K562 (cell line): Measurements from ENCODE around the gene ATP6V0E1. TPM values are rescaled to one million over a fixed set of nuclear protein-coding genes. Genes with fewer than 3 reads are reported as not detected.

Source experiments
- polyA plus RNA-seq, 8 experiments: library from polyadenylated mRNA; depleted of rRNA in 4 of 8; stranded (reverse) in 5 of 8; unstranded in 3 of 8; fragments of >200 nt; fragmentation: Nextera tagmentation in 2 of 8; fragmentation: Illumina TruSeq in 1 of 8; extraction: Ambion mirVana in 2 of 8; extraction: Trizol in 1 of 8; gene quantifications; 2 replicates each; pipeline versions ENCODE4 v1.2.1 to v1.2.3, GENCODE V29; 2011 to 2014; ENCODE audit warnings: inconsistent platforms in 1 of 8, missing spikeins in 1 of 8
- small RNA-seq: library from RNA; depleted of rRNA; stranded (forward); fragments of <200 nt; gene quantifications from one replicate; pipeline ENCODE3, GENCODE V24; 2014
- total RNA-seq, 7 experiments: library from RNA; depleted of rRNA in 6 of 7; stranded (reverse); fragments of >200 nt in 6 of 7; fragmentation: Illumina TruSeq in 2 of 7; extraction: Trizol in 2 of 7; gene quantifications; 2 replicates each; pipeline versions ENCODE4 v1.2.1 to v1.2.3, GENCODE V29; 2011 to 2021; ENCODE audit warnings: low replicate concordance in 1 of 7

The ATP6V0E1 gene
- total and polyA plus RNA-seq, 9 of the 15 experiments (the other 6 are each of a cell fraction or from before 2014, with no cell fraction given): 63.8 to 395 (median 112) TPM

Small RNA genes lying within 50 kb of the gene (small RNA-seq; reads per million reads assigned to genes)
- gene RF00019 (not detected), gene SNORA74B (19.5 reads per million, percentile 97 among the genes with 10 or more reads in this experiment)

Other genes with a start within 250 kb of the ATP6V0E1 start
- gene DUSP1, start 212.6 kb upstream of the ATP6V0E1 start, total RNA-seq (2014; rRNA removed): 12.8 and 18.9 TPM in 2 replicates
- gene DUSP1, start 212.6 kb upstream of the ATP6V0E1 start, total RNA-seq (2014; rRNA removed; fragmentation: Illumina TruSeq; extraction: Trizol): 5.0 and 7.3 TPM in 2 replicates
- gene DUSP1, start 212.6 kb upstream of the ATP6V0E1 start, total RNA-seq (2015; rRNA removed; fragmentation: Illumina TruSeq; extraction: Trizol): 4.4 and 4.8 TPM in 2 replicates
- gene DUSP1, start 212.6 kb upstream of the ATP6V0E1 start, total RNA-seq (2021): 14.2 and 17.1 TPM in 2 replicates
- 12.6 and 13.3 TPM in 2 replicates for gene DUSP1, start 212.6 kb upstream of the ATP6V0E1 start, polyA plus RNA-seq (2011; rRNA removed)
- gene DUSP1, start 212.6 kb upstream of the ATP6V0E1 start, polyA plus RNA-seq (2014; fragmentation: Illumina TruSeq; extraction: Trizol): 8.0 and 8.5 TPM in 2 replicates
- 1 to 10 TPM; 2.1 to 3.0 TPM for gene DUSP1, start 212.6 kb upstream of the ATP6V0E1 start, polyA plus RNA-seq (2014; fragmentation: Nextera tagmentation; extraction: Ambion mirVana)
- 10.1 and 14.1 TPM in 2 replicates for gene DUSP1, start 212.6 kb upstream of the ATP6V0E1 start, polyA plus RNA-seq (2014; rRNA removed)
- 20.9 and 38.1 TPM in 2 replicates for gene ERGIC1, start 149.5 kb upstream of the ATP6V0E1 start, total RNA-seq (2014; rRNA removed)
- gene ERGIC1, start 149.5 kb upstream of the ATP6V0E1 start, total RNA-seq (2014; rRNA removed; fragmentation: Illumina TruSeq; extraction: Trizol): 33.5 and 38.8 TPM in 2 replicates
- gene ERGIC1, start 149.5 kb upstream of the ATP6V0E1 start, total RNA-seq (2015; rRNA removed; fragmentation: Illumina TruSeq; extraction: Trizol): 41.9 and 42.5 TPM in 2 replicates
- gene ERGIC1, start 149.5 kb upstream of the ATP6V0E1 start, total RNA-seq (2021): 48.0 and 51.3 TPM in 2 replicates
- 36.4 and 39.2 TPM in 2 replicates for gene ERGIC1, start 149.5 kb upstream of the ATP6V0E1 start, polyA plus RNA-seq (2011; rRNA removed)
- gene ERGIC1, start 149.5 kb upstream of the ATP6V0E1 start, polyA plus RNA-seq (2014; fragmentation: Illumina TruSeq; extraction: Trizol): 58.0 and 68.4 TPM in 2 replicates
- 10 to 100 TPM in 1 of 2 experiments, 1 to 10 TPM in 1; 5.5 to 11.7 TPM for gene ERGIC1, start 149.5 kb upstream of the ATP6V0E1 start, polyA plus RNA-seq (2014; fragmentation: Nextera tagmentation; extraction: Ambion mirVana)
- 32.9 and 45.5 TPM in 2 replicates for gene ERGIC1, start 149.5 kb upstream of the ATP6V0E1 start, polyA plus RNA-seq (2014; rRNA removed)
- gene RPL26L1, start 24.3 kb upstream of the ATP6V0E1 start, total RNA-seq (2014; rRNA removed): 67.4 and 70.7 TPM in 2 replicates
- 92.1 and 105 TPM in 2 replicates for gene RPL26L1, start 24.3 kb upstream of the ATP6V0E1 start, total RNA-seq (2014; rRNA removed; fragmentation: Illumina TruSeq; extraction: Trizol)
- gene RPL26L1, start 24.3 kb upstream of the ATP6V0E1 start, total RNA-seq (2015; rRNA removed; fragmentation: Illumina TruSeq; extraction: Trizol): 82.4 and 88.9 TPM in 2 replicates
- gene RPL26L1, start 24.3 kb upstream of the ATP6V0E1 start, total RNA-seq (2021): 63.7 and 70.8 TPM in 2 replicates
- 110 and 134 TPM in 2 replicates for gene RPL26L1, start 24.3 kb upstream of the ATP6V0E1 start, polyA plus RNA-seq (2011; rRNA removed)
- 80.2 and 96.2 TPM in 2 replicates for gene RPL26L1, start 24.3 kb upstream of the ATP6V0E1 start, polyA plus RNA-seq (2014; fragmentation: Illumina TruSeq; extraction: Trizol)
- gene RPL26L1, start 24.3 kb upstream of the ATP6V0E1 start, polyA plus RNA-seq (2014; fragmentation: Nextera tagmentation; extraction: Ambion mirVana): 100 to 1,000 TPM; 319 to 328 TPM
- gene RPL26L1, start 24.3 kb upstream of the ATP6V0E1 start, polyA plus RNA-seq (2014; rRNA removed): 112 and 124 TPM in 2 replicates
- gene CREBRF, start 72.6 kb downstream of the ATP6V0E1 start, total RNA-seq (2014; rRNA removed): 3.2 and 3.6 TPM in 2 replicates
- gene CREBRF, start 72.6 kb downstream of the ATP6V0E1 start, total RNA-seq (2014; rRNA removed; fragmentation: Illumina TruSeq; extraction: Trizol): 4.5 and 6.1 TPM in 2 replicates
- 2.9 and 3.1 TPM in 2 replicates for gene CREBRF, start 72.6 kb downstream of the ATP6V0E1 start, total RNA-seq (2015; rRNA removed; fragmentation: Illumina TruSeq; extraction: Trizol)
- 3.8 TPM in 2 replicates for gene CREBRF, start 72.6 kb downstream of the ATP6V0E1 start, total RNA-seq (2021)
- 4.7 and 4.9 TPM in 2 replicates for gene CREBRF, start 72.6 kb downstream of the ATP6V0E1 start, polyA plus RNA-seq (2011; rRNA removed)
- gene CREBRF, start 72.6 kb downstream of the ATP6V0E1 start, polyA plus RNA-seq (2014; fragmentation: Illumina TruSeq; extraction: Trizol): 2.4 and 4.8 TPM in 2 replicates
- 1 to 10 TPM; 1.1 to 1.3 TPM for gene CREBRF, start 72.6 kb downstream of the ATP6V0E1 start, polyA plus RNA-seq (2014; fragmentation: Nextera tagmentation; extraction: Ambion mirVana)
- gene CREBRF, start 72.6 kb downstream of the ATP6V0E1 start, polyA plus RNA-seq (2014; rRNA removed): 2.0 and 2.8 TPM in 2 replicates
- gene BNIP1, start 160.8 kb downstream of the ATP6V0E1 start, total RNA-seq (2014; rRNA removed): 18.8 and 21.0 TPM in 2 replicates
- 25.8 and 26.2 TPM in 2 replicates for gene BNIP1, start 160.8 kb downstream of the ATP6V0E1 start, total RNA-seq (2014; rRNA removed; fragmentation: Illumina TruSeq; extraction: Trizol)
- 20.3 and 21.6 TPM in 2 replicates for gene BNIP1, start 160.8 kb downstream of the ATP6V0E1 start, total RNA-seq (2015; rRNA removed; fragmentation: Illumina TruSeq; extraction: Trizol)
- 18.9 and 21.3 TPM in 2 replicates for gene BNIP1, start 160.8 kb downstream of the ATP6V0E1 start, total RNA-seq (2021)
- gene BNIP1, start 160.8 kb downstream of the ATP6V0E1 start, polyA plus RNA-seq (2011; rRNA removed): 30.5 and 30.6 TPM in 2 replicates
- 26.5 and 27.4 TPM in 2 replicates for gene BNIP1, start 160.8 kb downstream of the ATP6V0E1 start, polyA plus RNA-seq (2014; fragmentation: Illumina TruSeq; extraction: Trizol)
- 10 to 100 TPM; 54.9 to 65.0 TPM for gene BNIP1, start 160.8 kb downstream of the ATP6V0E1 start, polyA plus RNA-seq (2014; fragmentation: Nextera tagmentation; extraction: Ambion mirVana)
- 23.0 and 23.2 TPM in 2 replicates for gene BNIP1, start 160.8 kb downstream of the ATP6V0E1 start, polyA plus RNA-seq (2014; rRNA removed)